ENCODE measurements around the gene MTX2.
A peak's percentile ranks its signal among the peaks of the same experiment; 100 is the strongest.

Gene MTX2

GRCh38 chr2:176269319-176270099 is at the start of gene MTX2:
TSS of gene MTX2 (plus strand) at chr2:176269442. CDS start at chr2:176269630, 188 bp downstream.
- peak; percentile 66 to 81 for DNase-seq

GRCh38 chr2:176227874-176228273 is 41.4 kb upstream of the MTX2 start:
- DNase-seq, result no peak

GRCh38 chr2:176234156-176234555 is 35.1 kb upstream of the MTX2 start:
- no peak for DNase-seq

GRCh38 chr2:176234940-176235339 is 34.3 kb upstream of the MTX2 start:
- no peak for DNase-seq

- DNase-seq, result no peak
Measured at GRCh38 chr2:176237456-176237855, 31.8 kb upstream of the MTX2 start.

GRCh38 chr2:176239031-176239430 is 30.2 kb upstream of the MTX2 start:
- no peak for DNase-seq

- no peak for DNase-seq
Measured at GRCh38 chr2:176240301-176240700, 28.9 kb upstream of the MTX2 start.

- DNase-seq, result no peak
Measured at GRCh38 chr2:176242276-176242675, 27.0 kb upstream of the MTX2 start.

GRCh38 chr2:176246331-176246730 is 22.9 kb upstream of the MTX2 start:
- no peak for DNase-seq

GRCh38 chr2:176247859-176248258 is 21.4 kb upstream of the MTX2 start:
- no peak for DNase-seq

- no peak for DNase-seq
Measured at GRCh38 chr2:176251928-176252327, 17.3 kb upstream of the MTX2 start.

- no peak for DNase-seq
Measured at GRCh38 chr2:176260689-176261088, 8.6 kb upstream of the MTX2 start.

- DNase-seq, result no peak
Measured at GRCh38 chr2:176261136-176261535, 8.1 kb upstream of the MTX2 start.

GRCh38 chr2:176268976-176269318 is 295 bp upstream of the MTX2 start:
- no peak for DNase-seq

GRCh38 chr2:176270100-176270750 is 983 bp downstream of the MTX2 start:
- no peak for DNase-seq

- no peak for DNase-seq
Measured at GRCh38 chr2:176272870-176273459, 3.7 kb downstream of the MTX2 start.

GRCh38 chr2:176278927-176279326 is 9.7 kb downstream of the MTX2 start:
- DNase-seq, result no peak

- no peak for DNase-seq
Measured at GRCh38 chr2:176280156-176280555, 10.9 kb downstream of the MTX2 start.

- DNase-seq, result no peak
Measured at GRCh38 chr2:176280867-176281658, 11.8 kb downstream of the MTX2 start.

GRCh38 chr2:176283291-176284068 is 14.2 kb downstream of the MTX2 start:
- DNase-seq, result peak in 1 of 2 experiments; percentile 64

GRCh38 chr2:176284461-176285049 is 15.3 kb downstream of the MTX2 start:
- no peak for DNase-seq

- DNase-seq, result peak in 1 of 2 experiments; percentile 16
Measured at GRCh38 chr2:176285321-176285720, 16.1 kb downstream of the MTX2 start.

Measured in SW 1271 (cell line).